ENCODE measurements around the gene TTC33. TPM values are rescaled to one million over a fixed set of nuclear protein-coding genes. Genes with fewer than 3 reads are reported as not detected.

Gene TTC33
- total RNA-seq, 1 donor from 2014 or later = 64.4 TPM

Small RNA genes lying within 50 kb of the gene (small RNA-seq; reads per million reads assigned to genes)
- gene RF00092 (not detected), gene RF00191 (not detected)

Other genes starting within 250 kb of the TTC33 start
- 1.6 TPM for gene PTGER4, start 76.0 kb downstream of the TTC33 start, total RNA-seq
- 61.1 TPM for gene PRKAA1, start 42.4 kb upstream of the TTC33 start, total RNA-seq
- 1,378 TPM for gene RPL37, start 79.3 kb upstream of the TTC33 start, total RNA-seq
- gene CARD6, start 85.4 kb upstream of the TTC33 start, total RNA-seq = 0.82 TPM
- gene C7, start 153.5 kb upstream of the TTC33 start, total RNA-seq = 8.2 TPM

Data from frontal cortex (tissue), 1 donor.